Left lung (tissue), 10 donors: ENCODE data around the gene TMEM117. TPM values are rescaled to one million over a fixed set of nuclear protein-coding genes. Genes with fewer than 3 reads are reported as not detected.

Source experiments
- ATAC-seq: fragments of 200-7000 bp; cut with Tn5 transposase; one replicate; pipeline ENCODE4 v1.9.1; 2020; ENCODE audit warnings: moderate library complexity
- DNase-seq, 4 donors: peaks; one replicate each; pipeline ENCODE4 v3.0.0-alpha.2; 2013 to 2020
- H3K27ac ChIP-seq, 2 donors: fragments of 200-600 bp; sonication (generic) in 1 of 2; one replicate each; pipeline versions ENCODE4 v1.5.0 to v1.8.0; 2020 to 2021
- H3K27me3 ChIP-seq, 2 donors: fragments of 200-600 bp; sonication (generic) in 1 of 2; one replicate each; pipeline versions ENCODE4 v1.5.0 to v1.8.0; 2020 to 2021
- H3K36me3 ChIP-seq, 2 donors: fragments of 200-600 bp; sonication (generic) in 1 of 2; one replicate each; pipeline versions ENCODE4 v1.5.0 to v1.8.0; 2020 to 2021
- H3K4me1 ChIP-seq, 2 donors: fragments of 200-600 bp; one replicate each; pipeline ENCODE4 v1.8.0; 2021
- H3K4me3 ChIP-seq, 2 donors: fragments of 200-600 bp; sonication (generic) in 1 of 2; one replicate each; pipeline versions ENCODE4 v1.5.0 to v1.8.0; 2020 to 2021; ENCODE audit warnings: mild to moderate bottlenecking in 1 of 2
- H3K9me3 ChIP-seq, 2 donors: fragments of 200-600 bp; sonication (generic) in 1 of 2; one replicate each; pipeline versions ENCODE4 v1.5.0 to v1.8.0; 2020 to 2021
- CTCF ChIP-seq, 2 donors: fragments of 200-600 bp; sonication (generic) in 1 of 2; IDR thresholded peaks; one replicate each; pipeline versions ENCODE4 v1.5.0 to v1.8.0; 2021; ENCODE audit warnings: antibody characterized with exemption in 2 of 2
- intact Hi-C, 2 donors: fragments of 100-400 bp; cut with DNase I; formaldehyde crosslinking; loops; one replicate each; pipeline versions ENCODE4 v1.11.2 to v1.14.2; 2022
- polyA plus RNA-seq, 6 donors: library from polyadenylated mRNA; unstranded; fragments of 120-200 nt; gene quantifications; one replicate each; pipeline ENCODE4 v1.2.1, GENCODE V29; 2013; ENCODE audit not compliant: insufficient read length in 6 of 6
- total RNA-seq, 2 donors: library from RNA; stranded (reverse); fragmentation: NEBNext Ultra II Directional; extraction: Animal tissue kit (Norgen Biotek cat#: 25700); gene quantifications; one replicate each; pipeline ENCODE4 v1.2.1, GENCODE V29; 2021
- donor health status: DM: no; HTN: yes; CAD: no.
- donor health status: DM: no; HTN: no; CAD: no.

The TMEM117 gene
- total and polyA plus RNA-seq, 8 donors, result 3.9 to 7.9 (median 6.7) TPM

GRCh38 chr12:44380861-44381260 is 545.0 kb downstream of the TMEM117 start:
- Histone ChIP-seq H3K27me3 (no peaks in the 10 kb centered on the region), H3K36me3 (no peaks in the 10 kb centered on the region), H3K27ac (no peak overlapping the region), H3K4me1 (no peaks in the 10 kb centered on the region), H3K4me3 (no peak overlapping the region), H3K9me3 (no peaks in the 10 kb centered on the region)
- TF ChIP-seq CTCF (IDR thresholded peaks at IDR 0.05), result no peak
- DNase-seq (no peak), ATAC-seq (no peak)
- intact Hi-C loops, result no loop called here

- ATAC-seq (no peak), DNase-seq (no peak)
- intact Hi-C loops, result no loop called here
- Histone ChIP-seq H3K36me3 (no peaks in the 10 kb centered on the region), H3K9me3 (no peaks in the 10 kb centered on the region), H3K27ac (no peak overlapping the region), H3K4me1 (no peaks in the 10 kb centered on the region), H3K27me3 (no peaks in the 10 kb centered on the region), H3K4me3 (no peak overlapping the region)
- no peak for TF ChIP-seq CTCF (IDR thresholded peaks at IDR 0.05)
These were observed 545.5 kb downstream of the TMEM117 start for GRCh38 chr12:44381341-44381740.

GRCh38 chr12:44384136-44384535 is 548.3 kb downstream of the TMEM117 start:
- no peak for TF ChIP-seq CTCF (IDR thresholded peaks at IDR 0.05)
- Histone ChIP-seq H3K4me1 (no peaks in the 10 kb centered on the region), H3K27ac (no peak overlapping the region), H3K36me3 (no peaks in the 10 kb centered on the region), H3K27me3 (no peaks in the 10 kb centered on the region), H3K4me3 (no peak overlapping the region), H3K9me3 (no peaks in the 10 kb centered on the region)
- DNase-seq (no peak), ATAC-seq (no peak)
- intact Hi-C loops, result no loop called here

- H3K9me3 ChIP-seq, result no peaks in the 10 kb centered on the region
- no peak for TF ChIP-seq CTCF (IDR thresholded peaks at IDR 0.05)
- intact Hi-C loops, result no loop called here
These were observed 550.1 kb downstream of the TMEM117 start for GRCh38 chr12:44385964-44386363.

GRCh38 chr12:44387581-44387980 is 551.7 kb downstream of the TMEM117 start:
- H3K4me3 ChIP-seq, result no peak overlapping the region
- DNase-seq (no peak), ATAC-seq (no peak)
- H3K9me3 ChIP-seq, result no peaks in the 10 kb centered on the region
- no peaks in the 10 kb centered on the region for H3K27me3 ChIP-seq
- no peak for TF ChIP-seq CTCF (IDR thresholded peaks at IDR 0.05)
- intact Hi-C loops, result no loop called here
- H3K4me1 ChIP-seq, result no peaks in the 10 kb centered on the region
- no peak overlapping the region for H3K27ac ChIP-seq
- H3K36me3 ChIP-seq, result no peaks in the 10 kb centered on the region

More at GRCh38 chr12:44385964-44386363, 550.1 kb downstream of the TMEM117 start:
- H3K27ac ChIP-seq, result no peak overlapping the region
- H3K4me3 ChIP-seq, result no peak overlapping the region
- H3K27me3 ChIP-seq, result no peaks in the 10 kb centered on the region
- no peak for DNase-seq
- no peaks in the 10 kb centered on the region for H3K4me1 ChIP-seq
- H3K36me3 ChIP-seq, result no peaks in the 10 kb centered on the region
- ATAC-seq, result no peak
